Bronchial epithelial cell (primary cell): Measurements from ENCODE around the gene ANKS1B. TPM values are rescaled to one million over a fixed set of nuclear protein-coding genes. Genes with fewer than 3 reads are reported as not detected.
A peak's percentile ranks its signal among the peaks of the same experiment; 100 is the strongest.

Experiments
- DNase-seq: peaks from one replicate; pipeline ENCODE4 v3.0.0-alpha.2; 2010; ENCODE audit warnings: low read depth
- FAIRE-seq: peaks from 2 replicates; lab custom pipeline; 2011; peaks lifted over from hg19 to GRCh38; lab: Jason Lieb, UNC
- H3K27me3 ChIP-seq: 2 replicates; pipeline ENCODE4 v1.5.1; 2011; ENCODE audit warnings: low read length; ENCODE audit not compliant: control insufficient read depth, insufficient read depth
- H3K36me3 ChIP-seq: 2 replicates; pipeline ENCODE4 v1.5.1; 2011; ENCODE audit warnings: low read length; ENCODE audit not compliant: control insufficient read depth, insufficient read depth
- H3K4me3 ChIP-seq: 2 replicates; pipeline ENCODE4 v1.5.1; 2011; ENCODE audit warnings: mild to moderate bottlenecking, low read depth, low read length, control low read depth
- CTCF ChIP-seq: IDR thresholded peaks from 2 replicates; pipeline ENCODE4 v1.5.1; 2011; ENCODE audit warnings: mild to moderate bottlenecking, moderate library complexity, low read length, control low read depth, inconsistent platforms; ENCODE audit not compliant: insufficient read depth, severe bottlenecking
- total RNA-seq: library from RNA; depleted of rRNA; stranded (reverse); fragments of >200 nt; gene quantifications from 2 replicates; pipeline ENCODE4 v1.2.1, GENCODE V29; 2014

Gene ANKS1B
- total RNA-seq, 1 donor from 2014 or later = 0.26 TPM

GRCh38 chr12:98751580-98752115, 1233.1 kb downstream of the ANKS1B start:
- no peak for TF ChIP-seq CTCF
- Histone ChIP-seq H3K4me3 (no peak overlapping the region), H3K36me3 (no peaks in the 10 kb centered on the region), H3K27me3 (no peaks in the 10 kb centered on the region)
- DNase-seq = no peak
- FAIRE-seq = no peak

GRCh38 chr12:98750511-98750910, 1234.2 kb downstream of the ANKS1B start:
- FAIRE-seq (no peak), DNase-seq (no peak)
- no peak overlapping the region for H3K4me3 ChIP-seq
- no peaks in the 10 kb centered on the region for H3K36me3 ChIP-seq
- H3K27me3 ChIP-seq = peaks cover 6% of the 10 kb centered on the region
- no peak for TF ChIP-seq CTCF

- DNase-seq (no peak), FAIRE-seq (no peak)
- no peak for TF ChIP-seq CTCF
- Histone ChIP-seq H3K27me3 (peaks cover 6% of the 10 kb centered on the region), H3K36me3 (no peaks in the 10 kb centered on the region), H3K4me3 (no peak overlapping the region)
These were observed 1236.3 kb downstream of the ANKS1B start for GRCh38 chr12:98748463-98748862.

- FAIRE-seq = no peak
- Histone ChIP-seq H3K36me3 (no peaks in the 10 kb centered on the region), H3K27me3 (peaks cover 6% of the 10 kb centered on the region), H3K4me3 (peak overlapping the region; percentile 31)
- no peak for DNase-seq
- no peak for TF ChIP-seq CTCF
These were observed 1239.0 kb downstream of the ANKS1B start for GRCh38 chr12:98745578-98746391.

DNA sequence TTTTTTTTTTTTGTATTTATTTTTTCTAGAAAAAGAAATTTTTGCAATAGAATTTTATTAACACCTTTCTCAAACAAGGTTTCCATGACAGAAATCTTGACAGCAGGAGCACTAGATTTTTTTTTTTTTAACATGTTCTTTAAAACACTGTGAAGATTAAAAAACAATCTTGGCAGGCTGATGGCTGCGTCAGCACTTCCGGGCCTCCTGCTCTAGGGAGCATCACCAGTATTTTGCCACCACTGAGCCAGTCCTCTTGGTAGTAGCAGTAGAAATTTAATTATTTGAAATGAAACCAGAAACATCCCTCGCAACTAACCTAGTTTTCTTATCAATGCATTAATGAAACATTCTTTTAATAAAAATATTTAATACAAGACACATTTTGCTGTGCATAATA, 1240.1 kb downstream of the ANKS1B start:
- Histone ChIP-seq H3K36me3 (no peaks in the 10 kb centered on the region), H3K27me3 (peaks cover 6% of the 10 kb centered on the region), H3K4me3 (no peak overlapping the region)
- no peak for TF ChIP-seq CTCF
- FAIRE-seq (no peak), DNase-seq (no peak)
